CD4-positive, alpha-beta T cell (primary cell): ENCODE data around the gene HNRNPA1. TPM values are rescaled to one million over a fixed set of nuclear protein-coding genes. Genes with fewer than 3 reads are reported as not detected.
"Not testable (repeated sequence)": the region's sequence is repeated elsewhere in the genome, so short reads cannot be mapped to it uniquely, and the experiment has no call there.

Experiments
- ATAC-seq: fragments of 200-7000 bp; cut with Tn5 transposase; one replicate; pipeline ENCODE4 v1.10.0; 2022; ENCODE audit warnings: mild to moderate bottlenecking; ENCODE audit not compliant: poor library complexity
- CTCF ChIA-PET: fragments of 350-600 bp; sonication (Branson Sonifier 250); formaldehyde crosslinking; loops from one replicate; lab custom pipeline; 2021; ENCODE audit warnings: antibody characterized with exemption, inconsistent platforms; lab: Charles Lee
- POLR2A ChIA-PET: fragments of 350-600 bp; sonication (Branson Sonifier 250); formaldehyde crosslinking; loops from one replicate; lab custom pipeline; 2021; ENCODE audit warnings: antibody characterized with exemption, inconsistent platforms; lab: Charles Lee
- DNase-seq, 14 experiments: peaks; one replicate each; pipeline ENCODE4 v3.0.0-alpha.2; 2013 to 2020; ENCODE audit warnings: mixed read lengths in 2 of 14
- H3K27ac ChIP-seq, 2 donors: one replicate each; pipeline versions ENCODE4 v1.5.1 to v1.7.0; 2013; ENCODE audit warnings: low read length in 2 of 2, low read depth in 1 of 2, mild to moderate bottlenecking in 1 of 2
- H3K27me3 ChIP-seq, 2 experiments: 1 replicate in 1 of 2; 2 replicates in 1 of 2; pipeline versions ENCODE4 v1.6.1 to v1.7.0; 2013; ENCODE audit warnings: low read length in 2 of 2, control low read depth in 1 of 2, mild to moderate bottlenecking in 1 of 2, moderate library complexity in 1 of 2; ENCODE audit not compliant: insufficient read depth in 2 of 2, control insufficient read depth in 1 of 2
- H3K36me3 ChIP-seq: one replicate; pipeline ENCODE4 v1.6.1; 2013; ENCODE audit warnings: low read length, control low read depth; ENCODE audit not compliant: insufficient read depth
- H3K4me1 ChIP-seq: one replicate; pipeline ENCODE4 v1.6.1; 2013; ENCODE audit warnings: low read length, control low read depth; ENCODE audit not compliant: insufficient read depth
- H3K4me3 ChIP-seq: one replicate; pipeline ENCODE4 v1.5.1; 2013; ENCODE audit warnings: mild to moderate bottlenecking, low read length, moderate library complexity
- H3K9me3 ChIP-seq, 2 experiments: 1 replicate in 1 of 2; 2 replicates in 1 of 2; pipeline versions ENCODE4 v1.6.1 to v1.7.0; 2013; ENCODE audit warnings: low read length in 2 of 2, mild to moderate bottlenecking in 2 of 2, control low read depth in 1 of 2, moderate library complexity in 1 of 2; ENCODE audit not compliant: control insufficient read depth in 1 of 2, insufficient read depth in 1 of 2
- H3K27ac Mint-ChIP-seq: one replicate; pipeline ENCODE4 v1.8.0; 2020; ENCODE audit warnings: mixed read lengths
- H3K27me3 Mint-ChIP-seq: one replicate; pipeline ENCODE4 v1.8.0; 2021; ENCODE audit warnings: mixed read lengths
- H3K36me3 Mint-ChIP-seq: one replicate; pipeline ENCODE4 v1.8.0; 2021; ENCODE audit warnings: low read depth, mixed read lengths
- H3K4me1 Mint-ChIP-seq: one replicate; pipeline ENCODE4 v1.8.0; 2021; ENCODE audit warnings: low read depth, mixed read lengths
- H3K4me3 Mint-ChIP-seq: one replicate; pipeline ENCODE4 v1.8.0; 2020; ENCODE audit warnings: mild to moderate bottlenecking, mixed read lengths
- H3K9me3 Mint-ChIP-seq: one replicate; pipeline ENCODE4 v1.8.0; 2020; ENCODE audit warnings: mixed read lengths
- CTCF ChIP-seq: fragments of 200-600 bp; IDR thresholded peaks from one replicate; pipeline ENCODE4 v1.8.0; 2022; ENCODE audit warnings: antibody characterized with exemption, mild to moderate bottlenecking
- intact Hi-C, 2 experiments: fragments of 100-400 bp; cut with DNase I in 1 of 2; cut with micrococcal nuclease in 1 of 2; formaldehyde crosslinking; loops; one replicate each; pipeline versions ENCODE4 v1.15.1 to v1.9.0; 2023 to 2025; cut with DNase I, micrococcal nuclease
- total RNA-seq, 174 experiments: library from RNA in 2 of 174; stranded (reverse) in 2 of 174; gene quantifications; one replicate each; pipeline ENCODE4 v1.2.3 and lab custom pipeline; 2021 to 2026

Gene HNRNPA1
- total RNA-seq, 2 experiments from 2014 or later: 1,969 to 1,994 TPM

GRCh38 chr12:54306925-54307741 lies 26.6 kb downstream of the HNRNPA1 start:
- Histone ChIP-seq H3K27ac (no peak overlapping the region), H3K27me3 (peaks cover 4 to 10% of the 10 kb centered on the region in 2 experiments), H3K4me3 (no peak overlapping the region), H3K36me3 (no peaks in the 10 kb centered on the region), H3K4me1 (peaks cover 21% of the 10 kb centered on the region), H3K9me3 (peaks cover 0 to 4% of the 10 kb centered on the region in 2 experiments)
- ChIA-PET POLR2A (interaction anchor here (0.8 to 1.2 kb wide), 2 partner anchors 18 to 27 kb away, joined by 3 to 4 read pairs; partner anchors contain the start of genes CBX5, COPZ1 and HNRNPA1), CTCF (interaction anchor here (1.6 to 1.9 kb wide), 3 partner anchors 13 to 62 kb away, joined by 3 to 7 read pairs (median 5); no protein-coding TSS in a partner anchor)
- ATAC-seq (no peak), DNase-seq (peak in 5 of 14 experiments; percentile 10 to 65 (median 56))
- Mint-ChIP-seq H3K36me3 (no peaks in the 10 kb centered on the region), H3K4me3 (no peak overlapping the region), H3K4me1 (peaks cover 13% of the 10 kb centered on the region), H3K27me3 (peaks cover 40% of the 10 kb centered on the region), H3K27ac (no peak overlapping the region), H3K9me3 (no peaks in the 10 kb centered on the region)
- intact Hi-C loops: no loop called here
- TF ChIP-seq CTCF: no peak

- TF ChIP-seq CTCF: no peak
- peaks cover 4% of the 10 kb centered on the region for H3K4me1 Mint-ChIP-seq
- Histone ChIP-seq H3K9me3 (no peaks in the 10 kb centered on the region), H3K4me3 (no peak overlapping the region), H3K4me1 (peaks cover 8% of the 10 kb centered on the region), H3K36me3 (no peaks in the 10 kb centered on the region), H3K27ac (no peak overlapping the region), H3K27me3 (no peaks in the 10 kb centered on the region)
- no peaks in the 10 kb centered on the region for H3K9me3 Mint-ChIP-seq
- peaks cover 15% of the 10 kb centered on the region for H3K27me3 Mint-ChIP-seq
- intact Hi-C loops: no loop called here
- CTCF ChIA-PET: no interaction called here
- no peak overlapping the region for H3K4me3 Mint-ChIP-seq
- no peak overlapping the region for H3K27ac Mint-ChIP-seq
- DNase-seq: no peak
- POLR2A ChIA-PET: no interaction called here
- ATAC-seq: no peak
- no peaks in the 10 kb centered on the region for H3K36me3 Mint-ChIP-seq
Observed at GRCh38 chr12:54311051-54311450, 30.5 kb downstream of the HNRNPA1 start.

- DNase-seq, H3K9me3 Mint-ChIP-seq, H3K27me3 ChIP-seq, POLR2A ChIA-PET, intact Hi-C loops, H3K4me1 Mint-ChIP-seq, H3K9me3 ChIP-seq, H3K27me3 Mint-ChIP-seq, H3K27ac Mint-ChIP-seq, H3K36me3 ChIP-seq, H3K36me3 Mint-ChIP-seq, ATAC-seq, H3K4me3 Mint-ChIP-seq, H3K4me3 ChIP-seq, H3K4me1 ChIP-seq, CTCF ChIA-PET, H3K27ac ChIP-seq: not testable (repeated sequence)
Observed at GRCh38 chr12:54312309-54312708, 31.8 kb downstream of the HNRNPA1 start.
